Neural crest cell (in vitro differentiated cells): Measurements from ENCODE around the gene BCL7B. TPM values are rescaled to one million over a fixed set of nuclear protein-coding genes. Genes with fewer than 3 reads are reported as not detected.
"Not testable (repeated sequence)": the region's sequence is repeated elsewhere in the genome, so short reads cannot be mapped to it uniquely, and the experiment has no call there.

ENCODE experiments used
- DNase-seq: peaks from one replicate; pipeline ENCODE4 v3.0.0; 2021; ENCODE audit warnings: low read depth, mixed read lengths, low spot score
- H3K27ac Mint-ChIP-seq: one replicate; pipeline ENCODE4 v1.8.0; 2021; ENCODE audit warnings: mild to moderate bottlenecking, mixed read lengths; ENCODE audit not compliant: unreplicated experiment
- H3K27me3 Mint-ChIP-seq: 2 replicates; pipeline ENCODE4 v1.8.0; 2021; ENCODE audit warnings: low read depth, mild to moderate bottlenecking, mixed read lengths
- H3K36me3 Mint-ChIP-seq: 2 replicates; pipeline ENCODE4 v1.8.0; 2021; ENCODE audit warnings: low read depth, mild to moderate bottlenecking, mixed read lengths
- H3K4me1 Mint-ChIP-seq: 2 replicates; pipeline ENCODE4 v1.8.0; 2021; ENCODE audit warnings: mixed read lengths
- H3K4me3 Mint-ChIP-seq: one replicate; pipeline ENCODE4 v1.8.0; 2021; ENCODE audit warnings: mild to moderate bottlenecking, mixed read lengths
- H3K9me3 Mint-ChIP-seq: 2 replicates; pipeline ENCODE4 v1.8.0; 2021; ENCODE audit warnings: mixed read lengths
- total RNA-seq: library from RNA; stranded (reverse); gene quantifications from 2 replicates; pipeline ENCODE4 v1.2.1, GENCODE V29; 2021
- TF ChIP-seq, protein P1 (sequence below): fragments of 200-600 bp; sonication (generic); conservative IDR thresholded peaks from 2 replicates; pipeline ENCODE4 v1.5.0; 2021; ENCODE audit warnings: antibody characterized with exemption, mild to moderate bottlenecking

Gene BCL7B
- total RNA-seq, 1 donor from 2014 or later, result 51.6 TPM

DNA sequence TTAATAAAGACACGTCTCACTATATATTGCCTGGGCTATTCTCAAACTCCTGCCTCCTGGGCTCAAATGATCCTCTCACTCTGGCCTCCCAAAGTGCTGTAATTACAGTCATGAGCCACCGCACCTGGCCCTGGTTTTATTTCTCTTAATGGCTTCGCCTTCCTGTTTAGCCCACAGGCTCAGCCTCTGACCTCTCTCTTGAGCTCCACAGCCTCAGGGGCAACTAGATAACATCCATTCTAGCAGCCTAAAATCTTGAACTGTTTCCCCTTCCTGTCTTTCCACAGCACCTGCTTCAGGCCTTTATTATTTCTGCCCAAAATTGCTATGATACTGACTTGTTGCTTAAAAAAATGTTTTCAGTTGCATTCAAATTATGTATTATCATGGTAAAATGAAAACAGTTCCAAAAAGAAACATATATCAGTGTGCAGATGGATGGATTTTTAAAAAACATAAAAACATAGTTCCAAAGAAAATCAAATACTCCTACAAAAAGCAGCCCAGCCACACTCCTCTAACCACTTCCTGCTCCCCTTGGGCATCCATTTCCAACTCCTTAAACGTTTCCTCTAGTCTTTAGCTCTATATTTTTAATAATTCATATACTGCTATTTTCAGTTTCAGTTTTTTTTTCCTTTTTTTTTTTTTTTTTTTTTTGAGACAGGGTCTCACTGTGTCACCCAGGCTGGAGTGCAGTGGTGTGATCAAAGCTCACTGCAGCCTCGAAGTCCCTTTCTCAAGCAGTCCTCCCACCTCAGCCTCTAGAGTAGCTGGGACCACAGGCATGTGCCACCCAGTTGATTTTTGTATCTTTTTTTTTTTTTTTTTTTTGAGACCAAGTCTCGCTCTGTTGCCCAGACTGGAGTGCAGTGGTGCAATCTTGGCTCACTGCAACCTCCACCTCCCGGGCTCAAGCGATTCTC is 30.3 kb downstream of the BCL7B start:
- H3K27ac Mint-ChIP-seq, result no peak overlapping the region

DNA sequence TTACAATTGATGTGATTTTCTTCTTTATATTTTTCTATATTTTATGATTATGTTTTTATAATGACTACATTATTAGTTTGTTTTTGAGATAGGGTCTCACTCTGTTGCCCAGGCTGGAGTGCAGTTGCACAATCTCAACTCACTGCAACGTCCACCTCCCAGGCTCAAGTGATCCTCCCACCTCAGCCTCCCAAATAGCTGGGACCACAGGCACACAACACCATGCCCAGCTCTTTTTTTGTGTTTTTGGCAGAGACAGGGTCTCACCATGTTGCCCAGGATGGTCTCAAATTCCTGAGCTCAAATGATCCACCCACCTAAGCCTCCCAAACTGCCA is 31.4 kb downstream of the BCL7B start:
- not testable (repeated sequence) for H3K9me3 Mint-ChIP-seq, H3K27me3 Mint-ChIP-seq, H3K36me3 Mint-ChIP-seq, H3K27ac Mint-ChIP-seq, DNase-seq, H3K4me3 Mint-ChIP-seq
- H3K4me1 Mint-ChIP-seq, result peaks cover 23% of the 10 kb centered on the region

More for the DNA sequence above, 30.3 kb downstream of the BCL7B start:
- peaks cover 4% of the 10 kb centered on the region for H3K36me3 Mint-ChIP-seq
- H3K27me3 Mint-ChIP-seq, result no peaks in the 10 kb centered on the region
- DNase-seq, result no peak
- no peaks in the 10 kb centered on the region for H3K9me3 Mint-ChIP-seq
- H3K4me1 Mint-ChIP-seq, result peaks cover 21% of the 10 kb centered on the region
- TF ChIP-seq, protein P1, sequence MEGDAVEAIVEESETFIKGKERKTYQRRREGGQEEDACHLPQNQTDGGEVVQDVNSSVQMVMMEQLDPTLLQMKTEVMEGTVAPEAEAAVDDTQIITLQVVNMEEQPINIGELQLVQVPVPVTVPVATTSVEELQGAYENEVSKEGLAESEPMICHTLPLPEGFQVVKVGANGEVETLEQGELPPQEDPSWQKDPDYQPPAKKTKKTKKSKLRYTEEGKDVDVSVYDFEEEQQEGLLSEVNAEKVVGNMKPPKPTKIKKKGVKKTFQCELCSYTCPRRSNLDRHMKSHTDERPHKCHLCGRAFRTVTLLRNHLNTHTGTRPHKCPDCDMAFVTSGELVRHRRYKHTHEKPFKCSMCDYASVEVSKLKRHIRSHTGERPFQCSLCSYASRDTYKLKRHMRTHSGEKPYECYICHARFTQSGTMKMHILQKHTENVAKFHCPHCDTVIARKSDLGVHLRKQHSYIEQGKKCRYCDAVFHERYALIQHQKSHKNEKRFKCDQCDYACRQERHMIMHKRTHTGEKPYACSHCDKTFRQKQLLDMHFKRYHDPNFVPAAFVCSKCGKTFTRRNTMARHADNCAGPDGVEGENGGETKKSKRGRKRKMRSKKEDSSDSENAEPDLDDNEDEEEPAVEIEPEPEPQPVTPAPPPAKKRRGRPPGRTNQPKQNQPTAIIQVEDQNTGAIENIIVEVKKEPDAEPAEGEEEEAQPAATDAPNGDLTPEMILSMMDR, result no peak
- H3K4me3 Mint-ChIP-seq, result peak overlapping the region; percentile 38

DNA sequence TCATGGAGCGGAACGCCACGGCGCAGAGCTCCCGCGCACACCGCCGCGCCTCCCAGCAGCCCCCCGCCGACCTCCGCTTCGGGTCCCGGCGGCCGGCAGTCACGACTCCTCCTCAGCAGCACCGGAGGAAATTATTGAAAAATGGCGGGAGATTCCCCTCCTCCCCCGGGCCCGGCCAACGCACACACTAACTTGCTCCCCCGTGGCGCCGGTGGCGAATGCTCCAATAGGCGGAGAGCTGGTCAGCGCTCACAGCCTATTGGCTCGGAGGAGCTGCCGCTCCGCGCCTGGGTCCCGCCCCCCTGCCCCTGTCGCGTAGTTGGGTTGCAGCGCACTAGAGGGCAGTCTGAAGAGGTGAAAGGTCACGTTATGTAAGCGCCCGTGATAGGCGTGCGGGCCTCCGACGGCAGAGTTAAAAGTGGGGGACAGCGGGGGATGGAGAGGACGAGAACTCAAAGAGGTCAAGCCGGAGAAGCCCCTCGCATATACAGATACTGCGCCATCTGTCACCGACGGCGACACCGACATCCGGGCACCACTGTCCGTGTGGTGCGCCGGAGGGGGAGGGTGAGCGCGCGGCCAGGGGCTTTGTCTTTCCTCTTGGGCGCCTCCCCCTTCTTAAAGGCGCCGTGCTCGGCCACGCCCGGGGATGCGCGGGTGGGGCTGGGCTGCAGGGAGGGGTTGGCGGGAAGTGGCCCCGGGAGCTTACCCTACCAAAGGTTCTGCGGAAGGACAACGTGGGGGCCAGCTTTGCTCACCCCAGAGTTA is 35.2 kb downstream of the BCL7B start, which contains the start of gene BAZ1B:
Gene BAZ1B (minus strand): TSS at position 189 of the 768 bp plus-strand sequence. CDS start 360 bp downstream, outside the sequence.
- Mint-ChIP-seq H3K4me3 (peak within 1 kb of the TSS; percentile 95), H3K27me3 (no peaks in the 10 kb centered on the region), H3K9me3 (no peaks in the 10 kb centered on the region), H3K27ac (peak within 1 kb of the TSS; percentile 98), H3K36me3 (peaks cover 15% of the 10 kb centered on the region), H3K4me1 (peaks cover 56% of the 10 kb centered on the region)
- DNase-seq, result peak; percentile 93
- TF ChIP-seq, protein P1, result peak; percentile 35

DNA sequence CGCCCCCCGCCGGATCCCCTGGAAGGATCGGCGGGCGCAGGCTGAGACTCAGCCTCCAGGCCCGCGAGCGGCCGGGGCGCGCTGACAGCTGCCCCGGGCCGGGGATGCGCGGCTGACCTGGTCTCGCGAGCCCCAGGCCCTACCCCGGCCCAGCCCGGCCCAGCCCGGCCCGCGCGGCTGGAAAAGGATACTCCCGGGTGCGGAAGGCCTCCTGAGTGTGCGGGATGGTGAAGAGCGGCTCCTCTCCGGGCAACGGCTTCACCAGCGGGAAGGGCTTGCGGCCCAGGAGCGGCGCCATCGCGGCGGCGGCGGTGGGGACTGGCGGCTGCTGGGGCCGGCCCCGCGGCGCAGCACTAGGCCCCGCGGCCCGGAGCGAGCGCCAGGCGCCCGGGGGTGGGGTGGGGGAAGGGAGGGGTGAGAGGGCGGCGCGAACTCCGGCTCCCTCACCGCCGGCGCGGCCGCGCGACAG is 35.8 kb downstream of the BCL7B start:
- DNase-seq, result no peak
- Mint-ChIP-seq H3K27ac (no peak overlapping the region), H3K36me3 (peaks cover 15% of the 10 kb centered on the region), H3K4me3 (peak overlapping the region; percentile 95), H3K27me3 (no peaks in the 10 kb centered on the region), H3K4me1 (peaks cover 50% of the 10 kb centered on the region), H3K9me3 (no peaks in the 10 kb centered on the region)
- TF ChIP-seq, protein P1, result no peak

DNA sequence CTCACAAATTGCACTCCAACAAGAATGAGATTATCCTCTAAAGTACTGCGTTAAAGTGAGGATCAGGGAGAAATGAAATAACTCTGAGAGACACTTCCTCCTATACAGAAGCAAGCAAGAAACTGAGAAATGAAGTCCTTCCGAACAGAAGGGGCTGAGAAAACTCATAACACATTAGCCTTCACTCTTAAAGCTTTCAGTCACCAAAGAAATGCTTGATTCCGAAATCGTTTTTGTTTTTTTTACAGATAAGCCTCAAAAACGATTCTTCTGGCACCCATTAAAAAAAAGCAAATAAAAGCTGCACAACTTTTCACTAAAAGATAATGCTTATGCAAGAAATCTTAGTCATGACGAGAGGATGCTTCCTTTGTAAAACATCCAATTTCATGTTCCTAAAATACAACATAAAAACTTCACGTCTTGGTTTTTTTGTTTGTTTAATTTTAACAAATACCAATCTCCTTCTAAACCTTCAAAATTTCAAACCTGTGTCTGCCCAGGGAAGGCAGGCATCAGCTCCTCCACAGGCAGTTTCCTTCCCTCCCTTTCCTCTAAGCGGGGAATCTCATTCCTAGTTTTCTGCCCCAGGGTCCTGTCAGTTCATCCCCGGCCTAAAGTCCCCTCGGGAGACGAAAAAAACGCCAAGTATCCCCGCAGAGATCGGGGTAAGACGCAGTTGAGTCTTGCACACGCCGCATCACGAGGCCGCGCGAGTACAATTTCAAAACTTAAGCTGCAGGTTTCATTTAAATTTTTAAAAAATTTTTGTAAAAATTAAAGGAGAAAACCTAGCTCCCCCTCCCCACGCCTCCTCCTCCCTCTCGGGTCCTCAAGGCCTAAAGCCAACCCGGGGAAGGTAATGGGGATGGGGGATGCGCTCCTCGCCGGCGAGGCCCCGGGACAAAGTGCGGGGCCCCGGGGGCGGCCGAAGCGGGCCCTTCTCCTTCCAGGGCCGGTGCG is 36.5 kb downstream of the BCL7B start:
- H3K27ac Mint-ChIP-seq, result peak overlapping the region; percentile 95
- peaks cover 15% of the 10 kb centered on the region for H3K36me3 Mint-ChIP-seq
- peak; percentile 9 for DNase-seq
- peak overlapping the region; percentile 92 for H3K4me3 Mint-ChIP-seq
- TF ChIP-seq, protein P1, result no peak
- no peaks in the 10 kb centered on the region for H3K9me3 Mint-ChIP-seq
- H3K4me1 Mint-ChIP-seq, result peaks cover 50% of the 10 kb centered on the region
- no peaks in the 10 kb centered on the region for H3K27me3 Mint-ChIP-seq
